ENCODE data around the gene NFAM1.
A peak's percentile ranks its signal among the peaks of the same experiment; 100 is the strongest.

NFAM1 gene

DNA sequence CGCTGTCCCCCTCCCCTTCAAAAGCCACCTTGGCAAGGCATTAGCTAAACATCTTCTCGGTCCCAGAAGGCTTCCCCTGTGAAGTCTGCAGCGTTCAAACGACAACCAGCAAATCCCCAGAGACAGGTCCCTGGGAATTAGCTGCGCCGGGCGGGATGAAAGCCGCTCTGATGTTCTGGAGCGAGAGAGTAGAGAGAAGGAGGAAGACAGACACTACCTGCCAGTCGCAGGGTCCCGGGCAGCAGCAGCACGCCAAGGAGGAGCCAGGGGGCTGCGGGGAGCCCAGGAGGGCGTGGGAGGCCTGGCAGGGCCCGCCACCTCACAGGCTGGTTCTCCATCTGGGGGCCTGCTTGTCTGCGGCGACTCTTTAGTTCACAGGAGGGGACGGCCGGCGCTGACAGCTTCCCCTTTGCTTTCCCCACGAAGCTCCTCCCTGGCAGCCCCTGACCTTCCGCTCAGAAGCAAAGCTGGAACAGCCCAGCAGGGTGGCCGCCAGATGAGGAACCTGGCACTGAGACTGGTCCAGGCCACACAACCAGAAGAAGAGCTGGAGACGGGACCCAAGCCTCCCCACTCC is at the start of gene NFAM1:
TSS of gene NFAM1 (minus strand) at position 384 of the 577 bp plus-strand sequence. CDS start at position 338, 46 bp downstream.
- no peak for DNase-seq (ENCODE audit: low read depth, low spot score)

DNA sequence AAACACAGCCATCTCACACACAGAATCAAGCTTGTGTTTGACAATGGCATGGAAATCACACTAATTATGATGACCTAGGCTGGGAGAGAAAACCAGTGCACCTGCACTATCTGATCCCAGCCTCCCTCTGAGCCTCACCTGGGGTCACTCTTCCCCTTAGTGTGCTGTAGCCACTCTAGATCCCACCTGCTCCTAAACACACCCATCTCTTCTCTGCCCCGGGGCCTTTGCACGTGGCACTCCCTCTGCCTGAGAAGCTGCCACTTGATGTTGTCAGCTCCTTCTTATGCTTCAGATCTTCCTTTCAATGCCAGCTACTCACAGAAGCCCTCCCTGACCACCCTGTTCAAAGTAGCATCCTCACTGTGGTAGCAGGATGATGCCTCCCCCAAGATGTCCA is 42.9 kb upstream of the NFAM1 start:
- DNase-seq (ENCODE audit: low read depth, low spot score) = no peak

- peak; percentile 30 for DNase-seq (ENCODE audit: low read depth, low spot score)
These were observed 41.4 kb upstream of the NFAM1 start for GRCh38 chr22:42473484-42474193.

- DNase-seq (ENCODE audit: low read depth, low spot score) = no peak
These were observed 40.5 kb upstream of the NFAM1 start for GRCh38 chr22:42472671-42473070.

DNA sequence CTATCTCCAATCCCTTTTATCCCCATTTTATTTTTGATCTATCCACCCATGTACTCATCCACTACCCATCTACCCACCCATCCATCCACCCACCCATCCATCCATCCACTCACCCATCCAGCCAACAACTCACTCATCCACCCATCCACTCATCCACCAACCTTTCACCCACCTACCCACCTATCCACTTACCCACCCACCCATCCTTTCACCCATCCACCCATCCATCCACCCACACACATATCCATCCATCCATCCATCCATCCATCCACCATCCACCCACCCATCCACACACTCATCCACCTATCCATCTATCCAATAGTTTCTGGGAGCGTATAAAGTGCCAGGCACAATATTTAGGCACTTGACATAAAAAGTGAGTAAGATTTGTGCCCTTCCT is 39.2 kb upstream of the NFAM1 start:
- DNase-seq (ENCODE audit: low read depth, low spot score) = no peak

GRCh38 chr22:42470366-42471082 is 38.3 kb upstream of the NFAM1 start:
- no peak for DNase-seq (ENCODE audit: low read depth, low spot score)

DNA sequence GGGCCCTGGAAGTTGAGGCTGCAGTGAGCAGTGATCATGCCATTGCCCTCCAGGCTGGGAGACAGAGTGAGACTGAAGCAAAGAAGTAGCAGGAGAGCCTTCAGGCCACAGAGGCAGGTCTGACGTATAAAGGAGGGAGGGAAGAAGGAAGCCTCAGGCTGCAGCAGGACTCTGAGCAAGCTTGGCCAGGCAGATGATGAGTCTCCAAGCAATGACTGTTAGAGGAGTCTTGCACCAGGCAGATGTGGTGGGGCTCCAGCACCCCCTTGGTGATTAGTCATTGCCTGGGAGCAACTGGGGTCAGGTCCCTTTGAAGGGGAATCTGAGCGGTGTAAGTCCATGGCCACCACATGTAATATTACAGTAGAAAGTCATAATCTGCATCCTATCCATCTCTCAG is 36.6 kb upstream of the NFAM1 start:
- DNase-seq (ENCODE audit: low read depth, low spot score) = no peak

GRCh38 chr22:42462016-42462415 is 29.8 kb upstream of the NFAM1 start:
- no peak for DNase-seq (ENCODE audit: low read depth, low spot score)

- DNase-seq (ENCODE audit: low read depth, low spot score) = peak; percentile 40
These were observed 29.3 kb upstream of the NFAM1 start for GRCh38 chr22:42461511-42461910.

GRCh38 chr22:42459287-42460063 is 27.3 kb upstream of the NFAM1 start:
- DNase-seq (ENCODE audit: low read depth, low spot score) = no peak

DNA sequence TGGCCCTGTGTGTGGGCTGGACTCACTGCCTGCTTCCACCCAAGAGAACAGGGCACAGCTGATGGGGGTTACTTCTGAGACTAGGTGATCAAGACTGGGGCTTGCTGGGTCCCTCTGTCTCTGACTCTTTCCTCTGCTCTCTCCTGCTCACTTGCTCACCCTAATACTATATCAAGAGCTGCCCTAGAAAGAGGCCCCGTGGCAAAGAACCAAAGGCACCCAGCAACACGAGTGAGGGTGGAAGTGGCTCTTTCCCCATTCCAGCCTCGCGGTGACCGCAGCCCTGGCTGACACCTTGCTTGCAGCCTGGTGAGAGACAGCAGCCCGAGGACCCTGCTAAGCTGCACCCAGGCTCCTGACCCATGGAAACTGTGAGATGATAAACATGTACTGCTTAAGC is 20.7 kb upstream of the NFAM1 start:
- DNase-seq (ENCODE audit: low read depth, low spot score) = no peak

- no peak for DNase-seq (ENCODE audit: low read depth, low spot score)
These were observed 20.3 kb upstream of the NFAM1 start for GRCh38 chr22:42452456-42452855.

DNA sequence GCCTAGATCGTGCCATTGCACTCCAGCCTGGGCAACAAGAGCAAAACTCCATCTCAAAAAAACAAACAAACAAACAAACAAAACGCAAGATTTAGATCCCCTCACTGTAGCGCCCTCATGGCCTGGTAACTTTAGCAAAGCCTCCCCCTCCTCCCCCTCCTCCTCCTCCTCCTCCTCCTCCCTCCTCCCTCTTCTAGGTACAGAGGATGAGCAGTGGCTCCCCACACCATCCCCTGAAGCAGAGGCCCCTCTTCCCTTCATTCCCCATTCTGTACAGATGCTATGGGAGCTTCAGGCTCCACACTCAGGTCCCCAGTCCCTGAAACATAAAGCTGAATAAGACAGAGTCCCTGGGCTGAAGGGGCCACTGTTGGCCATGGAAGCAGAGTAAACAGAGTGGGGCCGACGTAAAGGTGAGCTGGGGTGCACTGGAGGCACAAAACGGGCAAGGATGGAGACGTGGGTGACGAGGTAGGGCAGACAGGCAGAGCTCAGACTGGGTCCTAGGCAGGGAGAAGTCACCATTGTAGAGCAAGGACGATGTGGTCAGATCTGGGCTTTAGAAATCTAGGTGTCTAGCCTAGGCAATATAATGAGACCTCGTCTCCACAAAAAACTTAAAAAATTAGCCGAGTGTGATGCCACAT is 19.4 kb upstream of the NFAM1 start:
- DNase-seq (ENCODE audit: low read depth, low spot score) = no peak

DNA sequence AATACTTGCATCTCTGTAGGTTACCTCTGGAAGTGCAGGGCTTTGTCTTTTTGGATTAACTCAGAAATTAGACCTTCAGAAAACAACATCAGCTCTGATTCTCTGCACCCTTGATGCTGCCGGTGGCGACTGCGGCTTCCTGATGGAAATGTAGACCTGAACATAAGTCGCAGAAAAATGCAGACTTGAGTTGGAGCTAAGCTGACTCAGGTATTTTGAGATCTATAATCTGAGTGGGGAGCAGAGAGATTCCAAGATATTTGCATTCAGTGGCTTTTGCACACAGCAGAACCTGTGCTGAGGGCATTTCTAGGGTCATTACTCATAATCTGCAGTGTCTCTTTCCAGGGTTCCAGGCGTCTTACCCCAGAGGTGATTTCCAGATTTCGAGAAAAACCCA is 18.7 kb upstream of the NFAM1 start:
- no peak for DNase-seq (ENCODE audit: low read depth, low spot score)

DNA sequence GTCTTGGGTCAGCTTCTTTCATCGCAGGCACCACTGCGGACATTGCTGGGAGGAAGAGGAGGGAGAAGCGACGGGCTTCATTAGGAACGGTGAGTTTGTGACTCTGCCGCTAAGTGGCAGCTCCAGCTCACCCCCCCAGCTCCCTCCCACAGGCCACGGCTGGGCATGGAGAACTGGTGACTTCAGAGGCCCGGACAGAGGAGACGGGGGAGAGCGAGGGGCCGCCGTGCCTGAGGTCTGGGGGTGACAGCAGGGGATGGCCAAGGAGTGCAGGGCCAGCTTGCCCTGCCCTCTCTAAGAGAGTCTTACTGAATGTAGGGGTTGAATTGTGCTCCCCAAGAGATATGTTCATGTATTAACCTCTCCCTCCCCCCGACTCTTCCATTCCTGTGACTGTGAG is 13.9 kb upstream of the NFAM1 start:
- DNase-seq (ENCODE audit: low read depth, low spot score) = no peak

GRCh38 chr22:42444077-42444904 is 12.1 kb upstream of the NFAM1 start:
- DNase-seq (ENCODE audit: low read depth, low spot score) = no peak

GRCh38 chr22:42443240-42444076 is 11.3 kb upstream of the NFAM1 start:
- DNase-seq (ENCODE audit: low read depth, low spot score) = no peak

DNA sequence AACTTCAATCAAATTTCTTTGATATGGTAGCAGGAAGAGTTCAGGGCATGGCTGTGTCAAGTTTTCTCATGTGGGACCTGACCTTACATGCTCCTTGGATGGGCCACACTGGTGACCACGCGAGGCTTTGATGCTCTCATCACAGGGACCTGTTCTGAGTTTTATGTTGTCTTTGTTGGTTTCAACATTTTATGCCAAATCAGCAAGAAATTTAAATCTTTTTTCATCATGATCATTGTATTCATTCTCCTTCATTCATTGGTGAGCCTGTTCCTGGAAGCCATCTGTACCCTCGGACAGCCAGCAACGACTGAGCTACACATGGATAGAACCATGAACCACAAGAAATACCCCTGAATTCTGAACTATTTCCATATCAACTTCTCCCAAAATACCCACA is 10.5 kb upstream of the NFAM1 start:
- DNase-seq (ENCODE audit: low read depth, low spot score) = no peak

GRCh38 chr22:42440728-42441127 is 8.5 kb upstream of the NFAM1 start:
- DNase-seq (ENCODE audit: low read depth, low spot score) = no peak
